Hepatocyte (in vitro differentiated cells): ENCODE data around the gene LPP. TPM values are rescaled to one million over a fixed set of nuclear protein-coding genes. Genes with fewer than 3 reads are reported as not detected.

Experiments used
- DNase-seq: peaks from one replicate; pipeline ENCODE4 v3.0.0-alpha.2; 2016; ENCODE audit warnings: low spot score
- H2AFZ ChIP-seq: fragments of 200-600 bp; sonication (generic); 2 replicates; pipeline ENCODE4 v1.6.0; 2016; ENCODE audit warnings: antibody characterized with exemption, mild to moderate bottlenecking
- H3K27ac ChIP-seq: fragments of 200-600 bp; sonication (generic); 2 replicates; pipeline ENCODE4 v1.5.1; 2016; ENCODE audit warnings: mild to moderate bottlenecking
- H3K27me3 ChIP-seq: fragments of 200-600 bp; sonication (generic); 2 replicates; pipeline ENCODE4 v1.6.1; 2016
- H3K36me3 ChIP-seq: fragments of 200-600 bp; sonication (generic); replicated peaks from 2 replicates; pipeline ENCODE4 v1.5.1; 2016; ENCODE audit warnings: low read depth; ENCODE audit not compliant: insufficient read depth
- H3K4me1 ChIP-seq: fragments of 200-600 bp; sonication (generic); 2 replicates; pipeline ENCODE4 v1.5.1; 2016; ENCODE audit warnings: mild to moderate bottlenecking, moderate library complexity; ENCODE audit not compliant: insufficient read depth
- H3K4me2 ChIP-seq: fragments of 200-600 bp; sonication (generic); 2 replicates; pipeline ENCODE4 v1.6.0; 2016
- H3K4me3 ChIP-seq: fragments of 200-600 bp; sonication (generic); 2 replicates; pipeline ENCODE4 v1.5.1; 2016; ENCODE audit warnings: mild to moderate bottlenecking
- H3K79me2 ChIP-seq: fragments of 200-600 bp; sonication (generic); 2 replicates; pipeline ENCODE4 v1.6.0; 2017; ENCODE audit warnings: mild to moderate bottlenecking
- H3K9me2 ChIP-seq: fragments of 200-600 bp; sonication (generic); replicated peaks from 2 replicates; pipeline ENCODE4 v1.6.0; 2017; ENCODE audit warnings: mild to moderate bottlenecking; ENCODE audit not compliant: insufficient read depth
- H3K9me3 ChIP-seq: fragments of 200-600 bp; sonication (generic); 2 replicates; pipeline ENCODE4 v1.5.1; 2016; ENCODE audit warnings: low read depth, mild to moderate bottlenecking
- H4K20me1 ChIP-seq: fragments of 200-600 bp; sonication (generic); 2 replicates; pipeline ENCODE4 v1.6.0; 2016; ENCODE audit warnings: mild to moderate bottlenecking; ENCODE audit not compliant: insufficient read depth, poor library complexity, severe bottlenecking
- CTCF ChIP-seq: fragments of 200-600 bp; sonication (generic); IDR thresholded peaks from 2 replicates; pipeline ENCODE4 v1.5.1; 2016; ENCODE audit warnings: antibody characterized with exemption, mild to moderate bottlenecking; ENCODE audit not compliant: poor library complexity
- EZH2 ChIP-seq: fragments of 200-600 bp; sonication (generic); IDR thresholded peaks from 2 replicates; pipeline ENCODE4 v1.6.1; 2016; ENCODE audit warnings: antibody characterized with exemption, mild to moderate bottlenecking, borderline replicate concordance
- EZH2phosphoT487 ChIP-seq: fragments of 200-600 bp; sonication (generic); IDR thresholded peaks from one replicate; pipeline ENCODE4 v1.6.1; 2018; ENCODE audit warnings: antibody characterized with exemption, mild to moderate bottlenecking, low read depth, moderate library complexity; ENCODE audit not compliant: unreplicated experiment, severe bottlenecking
- WGBS: methylation state at CpG from one replicate; pipeline ENCODE4 v1.1.6; 2016; ENCODE audit warnings: low lambda C conversion rate; ENCODE audit errors: missing lambda C conversion rate; 5-methylcytosine and 5-hydroxymethylcytosine counted together
- polyA plus RNA-seq: library from polyadenylated mRNA; unstranded; fragments of >200 nt; fragmentation: Nextera tagmentation; extraction: Ambion mirVana; gene quantifications from 2 replicates; pipeline ENCODE4 v1.2.1, GENCODE V29; 2016
- total RNA-seq: library from RNA; depleted of rRNA; stranded (reverse); fragments of >200 nt; gene quantifications from 2 replicates; pipeline ENCODE4 v1.2.3, GENCODE V29; 2014

The LPP gene
- total and polyA plus RNA-seq, 2 experiments from 2014 or later: 53.2 to 73.8 TPM

GRCh38 chr3:188667926-188668325, 514.0 kb downstream of the LPP start:
- no peak for DNase-seq
- Histone ChIP-seq H3K9me2 (no peaks in the 10 kb centered on the region), H3K27ac (no peak overlapping the region), H3K27me3 (no peaks in the 10 kb centered on the region), H3K36me3 (no peaks in the 10 kb centered on the region), H3K4me1 (peaks cover 4% of the 10 kb centered on the region), H2AFZ (no peak overlapping the region), H3K79me2 (peaks cover 8% of the 10 kb centered on the region), H4K20me1 (no peaks in the 10 kb centered on the region), H3K9me3 (no peaks in the 10 kb centered on the region), H3K4me2 (no peak overlapping the region), H3K4me3 (no peak overlapping the region)
- TF ChIP-seq EZH2phosphoT487 (no peak), EZH2 (no peak), CTCF (no peak)
- 91% methylated on average over 2 of the region's 2 CpGs for WGBS

- Histone ChIP-seq H3K27ac (no peak overlapping the region), H3K79me2 (peaks cover 8% of the 10 kb centered on the region), H2AFZ (no peak overlapping the region), H3K27me3 (no peaks in the 10 kb centered on the region), H3K4me3 (no peak overlapping the region), H4K20me1 (no peaks in the 10 kb centered on the region), H3K9me3 (no peaks in the 10 kb centered on the region), H3K4me1 (peaks cover 5% of the 10 kb centered on the region), H3K9me2 (no peaks in the 10 kb centered on the region), H3K4me2 (no peak overlapping the region), H3K36me3 (no peaks in the 10 kb centered on the region)
- 97% methylated on average over 5 of the region's 5 CpGs for WGBS
- TF ChIP-seq CTCF: no peak
- TF ChIP-seq EZH2: no peak
- TF ChIP-seq EZH2phosphoT487: no peak
- no peak for DNase-seq
These were observed 516.5 kb downstream of the LPP start for GRCh38 chr3:188670446-188670845.

GRCh38 chr3:188671971-188672370, 518.0 kb downstream of the LPP start:
- Histone ChIP-seq H4K20me1 (no peaks in the 10 kb centered on the region), H3K4me3 (no peak overlapping the region), H2AFZ (no peak overlapping the region), H3K9me3 (no peaks in the 10 kb centered on the region), H3K4me1 (peaks cover 5% of the 10 kb centered on the region), H3K27ac (no peak overlapping the region), H3K27me3 (no peaks in the 10 kb centered on the region), H3K9me2 (no peaks in the 10 kb centered on the region), H3K79me2 (peaks cover 7% of the 10 kb centered on the region), H3K4me2 (peak overlapping the region; percentile 1), H3K36me3 (no peaks in the 10 kb centered on the region)
- DNase-seq: no peak
- WGBS: 77% methylated on average over 4 of the region's 4 CpGs
- no peak for TF ChIP-seq EZH2phosphoT487

- TF ChIP-seq CTCF: no peak
- TF ChIP-seq EZH2: no peak
- TF ChIP-seq EZH2phosphoT487: no peak
- no peaks in the 10 kb centered on the region for H3K36me3 ChIP-seq
- H4K20me1 ChIP-seq: no peaks in the 10 kb centered on the region
- H3K4me2 ChIP-seq: no peak overlapping the region
- H2AFZ ChIP-seq: no peak overlapping the region
- H3K9me2 ChIP-seq: no peaks in the 10 kb centered on the region
- H3K27ac ChIP-seq: no peak overlapping the region
- no peaks in the 10 kb centered on the region for H3K9me3 ChIP-seq
- WGBS: 73% methylated on average over 4 of the region's 4 CpGs
- no peaks in the 10 kb centered on the region for H3K27me3 ChIP-seq
- no peak for DNase-seq
- H3K4me1 ChIP-seq: peaks cover 5% of the 10 kb centered on the region
- no peak overlapping the region for H3K4me3 ChIP-seq
- H3K79me2 ChIP-seq: peaks cover 7% of the 10 kb centered on the region
These were observed 518.9 kb downstream of the LPP start for GRCh38 chr3:188672840-188673239.
